ENCODE results near the gene C3orf52.

The C3orf52 gene

DNA sequence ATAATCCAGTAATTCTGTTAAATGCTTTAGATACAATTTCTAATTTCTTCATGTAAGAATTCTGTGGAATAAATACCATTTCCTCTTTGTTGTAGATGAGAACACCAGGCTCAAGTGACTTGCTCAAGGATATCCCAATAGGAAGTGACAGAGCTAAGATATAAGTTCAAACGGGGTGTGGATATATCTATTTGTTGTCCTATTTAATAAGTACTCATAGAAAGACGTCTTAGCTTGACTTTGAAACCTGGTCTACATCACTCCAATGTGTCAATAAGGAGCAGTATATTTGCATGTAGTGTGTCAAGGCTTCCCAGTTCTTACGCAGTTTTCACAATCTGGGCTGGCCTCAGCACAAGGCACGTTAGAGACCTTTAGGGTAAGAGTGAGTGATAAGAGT is 51.6 kb downstream of the C3orf52 start:
- DNase-seq, result no peak

DNA sequence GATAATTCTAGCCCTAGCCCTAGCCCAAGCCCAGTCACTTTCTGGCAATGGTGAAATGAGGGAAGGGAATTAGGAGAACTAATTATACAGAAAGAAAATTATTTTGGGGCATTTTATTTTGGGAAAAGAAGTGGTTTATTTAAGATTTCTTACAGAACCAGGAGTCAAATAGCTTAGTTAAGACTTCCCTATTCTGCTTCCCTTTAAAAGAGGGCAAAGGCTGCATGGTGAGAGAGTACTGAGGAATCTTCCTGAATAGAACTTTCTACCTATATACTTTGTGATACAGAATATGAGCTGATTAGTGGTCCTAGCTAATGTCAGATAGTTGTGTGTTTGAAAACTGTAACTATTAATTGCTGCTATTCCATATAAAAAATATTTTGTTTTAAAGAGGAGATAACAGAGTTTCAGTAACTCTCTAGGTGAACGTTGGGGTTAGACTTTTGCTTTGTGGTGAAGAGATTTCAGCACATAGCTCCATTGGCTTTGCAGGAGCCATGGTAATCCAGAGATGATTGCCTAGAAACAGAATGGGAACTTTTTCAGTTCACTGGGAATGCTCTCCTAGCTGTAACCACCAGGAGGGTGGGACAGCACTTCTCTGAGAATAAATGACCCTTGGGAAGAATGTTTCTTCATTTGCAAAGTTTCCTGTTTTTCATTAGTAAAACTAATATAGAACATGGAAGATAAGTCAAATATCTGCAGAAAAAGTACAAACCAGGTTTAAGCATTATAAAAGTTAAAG is 52.2 kb downstream of the C3orf52 start:
- no peak for DNase-seq

DNA sequence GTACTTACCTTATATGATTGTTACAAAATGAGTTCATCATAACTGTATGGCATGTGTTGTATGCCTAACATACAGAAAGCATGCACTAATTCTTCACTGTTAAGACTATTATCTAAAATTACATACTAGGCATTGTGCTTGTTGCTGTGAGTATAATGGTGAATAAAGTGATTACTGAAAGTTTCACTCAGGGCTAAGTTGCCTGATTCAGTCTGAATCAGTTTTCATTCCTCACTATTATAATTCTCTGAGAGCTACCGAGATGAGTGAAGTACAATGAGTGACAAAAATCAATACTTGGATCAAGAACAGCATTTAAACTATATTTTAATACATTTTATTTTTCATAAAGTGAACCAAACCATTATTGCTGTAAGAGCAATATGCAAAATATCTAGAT is 54.4 kb downstream of the C3orf52 start:
- DNase-seq, result no peak

DNA sequence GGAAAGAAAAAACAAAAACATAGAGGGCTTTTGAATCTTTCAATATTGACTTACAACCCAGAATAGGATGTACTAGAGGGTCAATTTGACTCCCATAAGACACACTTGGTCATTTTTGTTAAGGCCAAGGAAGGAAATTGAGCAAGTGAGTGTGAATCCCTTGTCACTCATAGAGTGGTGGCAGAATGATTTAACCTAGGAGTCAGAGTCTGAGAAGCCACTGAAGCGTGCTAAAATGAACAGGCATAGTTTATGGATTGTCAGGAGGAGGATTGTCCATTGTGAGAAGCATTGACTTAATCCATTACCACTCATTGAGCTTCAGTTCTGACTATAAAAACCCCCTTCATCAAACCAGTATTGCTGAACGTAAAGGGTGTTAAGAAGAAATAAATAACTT is 55.1 kb downstream of the C3orf52 start:
- no peak for DNase-seq

DNA sequence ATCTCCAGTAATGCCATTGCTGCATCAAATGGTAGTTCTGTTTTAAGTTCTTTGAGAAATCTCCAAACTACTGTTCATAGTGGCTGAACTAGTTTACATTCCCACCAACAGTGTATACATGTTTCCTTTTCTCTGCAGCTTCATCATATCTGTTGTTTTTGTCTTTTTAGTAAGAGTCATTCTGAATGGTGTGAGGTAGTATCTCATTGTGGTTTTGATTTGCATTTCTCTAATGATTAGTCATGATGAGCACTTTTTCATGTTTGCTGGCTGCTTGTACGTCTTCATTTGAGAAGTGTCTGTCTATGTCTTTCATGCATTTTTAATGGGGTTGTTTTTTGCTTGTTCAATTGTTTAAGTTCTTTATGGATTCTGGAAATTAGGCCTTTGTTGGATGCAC is 57.1 kb downstream of the C3orf52 start:
- no peak for DNase-seq

- DNase-seq, result no peak
Observed at GRCh38 chr3:112143689-112144088, 57.5 kb downstream of the C3orf52 start.

DNA sequence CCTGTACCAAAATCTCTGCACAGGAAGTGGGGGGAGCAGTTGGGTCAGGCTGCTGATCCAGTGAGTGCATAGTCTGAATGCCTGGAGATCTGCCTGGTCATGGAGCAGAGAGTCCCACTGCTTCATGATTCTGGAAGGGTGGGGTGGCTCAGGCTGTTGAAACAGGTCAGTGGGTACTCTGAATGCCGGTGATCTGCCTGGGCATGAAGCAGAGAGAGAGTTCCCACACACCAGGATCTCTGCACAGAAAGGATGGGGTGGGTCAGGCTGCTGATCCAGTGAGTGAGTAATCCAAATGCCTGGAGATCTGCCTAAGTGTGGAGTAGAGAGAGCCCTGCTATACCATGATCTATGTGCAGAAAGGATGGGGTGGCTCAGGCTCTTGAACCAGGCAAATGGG is 62.9 kb downstream of the C3orf52 start:
- no peak for DNase-seq

- no peak for DNase-seq
Observed at GRCh38 chr3:112167758-112168157, 81.6 kb downstream of the C3orf52 start.

All from KG1 (cell line).